ENCODE results near the gene SULT4A1. TPM values are rescaled to one million over a fixed set of nuclear protein-coding genes. Genes with fewer than 3 reads are reported as not detected.
"Not testable (repeated sequence)": the region's sequence is repeated elsewhere in the genome, so short reads cannot be mapped to it uniquely, and the experiment has no call there.

The SULT4A1 gene
- total RNA-seq, 1 donor from 2014 or later, result 6.6 TPM

- H3K27ac Mint-ChIP-seq; H3K9me3 Mint-ChIP-seq (ENCODE audit: low read depth); H3K4me3 Mint-ChIP-seq (ENCODE audit: low read depth); H3K4me1 Mint-ChIP-seq (ENCODE audit: low read depth); DNase-seq (ENCODE audit: low spot score, unreplicated experiment); H3K36me3 Mint-ChIP-seq (ENCODE audit: insufficient read depth): not testable (repeated sequence)
- peaks cover 27% of the 10 kb centered on the region for H3K27me3 Mint-ChIP-seq
- TF ChIP-seq CTCF (IDR thresholded peaks at IDR 0.05; ENCODE audit: unreplicated experiment), result peak; percentile 46
Measured at GRCh38 chr22:43904412-43904811, 42.1 kb upstream of the SULT4A1 start.

DNA sequence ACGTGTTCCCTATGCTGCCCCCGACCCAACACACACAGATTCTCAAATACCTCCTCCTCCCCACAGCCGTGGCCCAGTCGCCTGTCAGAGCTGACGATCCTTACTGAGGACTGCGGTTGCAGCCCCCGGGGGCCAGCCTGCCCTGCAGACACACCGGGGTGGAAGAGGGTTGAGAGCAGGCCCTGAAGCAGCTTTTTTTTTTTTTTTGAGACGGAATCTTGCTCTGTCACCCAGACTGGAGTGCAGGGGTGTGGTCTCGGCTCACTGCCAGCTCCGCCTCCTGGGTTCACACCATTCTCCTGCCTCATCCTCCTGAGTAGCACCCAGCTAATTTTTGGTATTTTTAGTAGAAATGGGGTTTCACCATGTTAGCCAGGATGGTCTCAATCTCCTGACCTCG, 40.7 kb upstream of the SULT4A1 start:
- not testable (repeated sequence) for H3K36me3 Mint-ChIP-seq (ENCODE audit: insufficient read depth); DNase-seq (ENCODE audit: low spot score, unreplicated experiment); H3K4me3 Mint-ChIP-seq (ENCODE audit: low read depth); H3K4me1 Mint-ChIP-seq (ENCODE audit: low read depth); H3K27ac Mint-ChIP-seq; H3K9me3 Mint-ChIP-seq (ENCODE audit: low read depth)
- H3K27me3 Mint-ChIP-seq, result peaks cover 22% of the 10 kb centered on the region

DNA sequence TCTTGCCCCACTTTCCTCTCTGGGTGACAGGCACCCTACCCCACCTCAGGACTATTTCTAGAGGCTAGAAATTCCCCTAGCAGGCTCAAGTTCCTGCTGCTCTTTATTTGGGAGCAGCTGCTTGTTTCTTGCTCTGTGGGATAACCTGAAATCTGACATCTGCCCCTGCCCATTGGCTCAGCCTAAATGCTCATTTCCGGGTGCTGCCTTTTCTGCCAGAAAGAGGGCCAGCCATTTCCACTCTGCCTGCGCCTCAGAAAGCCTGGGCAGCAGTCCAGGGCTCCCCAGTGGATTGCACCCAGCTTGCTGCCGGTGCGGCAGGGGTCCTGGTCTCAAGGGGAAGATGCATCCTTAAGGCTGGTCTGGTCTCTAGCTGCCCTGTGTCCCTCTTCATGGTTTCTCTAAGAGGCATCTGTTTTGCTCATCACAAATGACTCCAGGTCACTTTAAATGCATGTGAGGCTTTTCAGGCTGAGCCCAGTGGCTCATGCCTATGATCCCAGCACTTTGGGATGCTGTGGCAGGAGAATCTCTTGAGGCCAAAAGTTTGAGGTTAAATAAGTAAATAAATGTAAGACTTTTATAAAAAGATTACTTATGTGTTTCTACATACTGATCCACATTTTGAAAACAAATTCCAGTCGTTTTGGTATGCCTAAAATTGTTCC, 39.8 kb upstream of the SULT4A1 start:
- Mint-ChIP-seq H3K36me3 (ENCODE audit: insufficient read depth) (no peaks in the 10 kb centered on the region), H3K27me3 (peaks cover 20% of the 10 kb centered on the region), H3K4me1 (ENCODE audit: low read depth) (no peaks in the 10 kb centered on the region), H3K9me3 (ENCODE audit: low read depth) (peaks cover 4% of the 10 kb centered on the region), H3K4me3 (ENCODE audit: low read depth) (no peak overlapping the region), H3K27ac (no peak overlapping the region)
- TF ChIP-seq CTCF (IDR thresholded peaks at IDR 0.05; ENCODE audit: unreplicated experiment), result no peak
- DNase-seq (ENCODE audit: low spot score, unreplicated experiment), result no peak

GRCh38 chr22:43900206-43900605, 37.9 kb upstream of the SULT4A1 start:
- Mint-ChIP-seq H3K27me3 (peaks cover 22% of the 10 kb centered on the region), H3K9me3 (ENCODE audit: low read depth) (peaks cover 4% of the 10 kb centered on the region), H3K4me3 (ENCODE audit: low read depth) (no peak overlapping the region), H3K4me1 (ENCODE audit: low read depth) (peaks cover 1% of the 10 kb centered on the region), H3K27ac (no peak overlapping the region), H3K36me3 (ENCODE audit: insufficient read depth) (no peaks in the 10 kb centered on the region)
- no peak for DNase-seq (ENCODE audit: low spot score, unreplicated experiment)
- no peak for TF ChIP-seq CTCF (IDR thresholded peaks at IDR 0.05; ENCODE audit: unreplicated experiment)

GRCh38 chr22:43897751-43898261, 35.5 kb upstream of the SULT4A1 start:
- Mint-ChIP-seq H3K27me3 (peaks cover 35% of the 10 kb centered on the region), H3K4me1 (ENCODE audit: low read depth) (peaks cover 1% of the 10 kb centered on the region), H3K4me3 (ENCODE audit: low read depth) (no peak overlapping the region), H3K9me3 (ENCODE audit: low read depth) (no peaks in the 10 kb centered on the region), H3K36me3 (ENCODE audit: insufficient read depth) (no peaks in the 10 kb centered on the region), H3K27ac (no peak overlapping the region)
- TF ChIP-seq CTCF (IDR thresholded peaks at IDR 0.05; ENCODE audit: unreplicated experiment), result no peak
- no peak for DNase-seq (ENCODE audit: low spot score, unreplicated experiment)
